ENCODE measurements around the gene PTTG1IP. TPM values are rescaled to one million over a fixed set of nuclear protein-coding genes. Genes with fewer than 3 reads are reported as not detected.

Gene PTTG1IP
- total and polyA plus RNA-seq, 10 of the 15 experiments (the other 5 are each of a cell fraction or from before 2014, with no cell fraction given), result 2.4 to 56.4 (median 44.4) TPM

- 1% methylated on average over 20 of the region's 26 CpGs for WGBS (ENCODE audit: insufficient coverage, insufficient replicate concordance, low lambda C conversion rate, missing lambda C conversion rate)
- intact Hi-C loops (cut with micrococcal nuclease; ENCODE audit: unreplicated experiment), result no loop called here
- POLR2A ChIA-PET, result interaction anchor here (0.9 to 3.4 kb wide), 3 partner anchors 8 to 118 kb away, joined by 3 to 33 read pairs (median 6); partner anchors contain the start of gene UBE2G2
- TF ChIP-seq EED (IDR thresholded peaks at IDR 0.05; ENCODE audit: low read depth), result no peak
- no peak for TF ChIP-seq DPF2 (IDR thresholded peaks at IDR 0.05)
- TF ChIP-seq ZSCAN29 (IDR thresholded peaks at IDR 0.05), result no peak
- TF ChIP-seq SUPT20H (IDR thresholded peaks at IDR 0.05; ENCODE audit: borderline replicate concordance, control insufficient read depth, low read depth, low read length), result no peak
- no peak for TF ChIP-seq CHD1 (IDR thresholded peaks at IDR 0.05; ENCODE audit: low read depth, low read length)
- TF ChIP-seq CBX3 (IDR thresholded peaks at IDR 0.05; ENCODE audit: borderline replicate concordance, low read depth), result no peak
- TF ChIP-seq MEF2A (IDR thresholded peaks at IDR 0.05; ENCODE audit: insufficient read depth, low read depth, low read length), result no peak
- no peak for TF ChIP-seq TCF3 (IDR thresholded peaks at IDR 0.05; ENCODE audit: borderline replicate concordance, insufficient read depth, low read depth, low read length)
- no peak for TF ChIP-seq RFX5 (IDR thresholded peaks at IDR 0.05; ENCODE audit: low read depth, low read length)
- TF ChIP-seq TCF7 (IDR thresholded peaks at IDR 0.05; ENCODE audit: borderline replicate concordance), result no peak
- TF ChIP-seq, protein P1, sequence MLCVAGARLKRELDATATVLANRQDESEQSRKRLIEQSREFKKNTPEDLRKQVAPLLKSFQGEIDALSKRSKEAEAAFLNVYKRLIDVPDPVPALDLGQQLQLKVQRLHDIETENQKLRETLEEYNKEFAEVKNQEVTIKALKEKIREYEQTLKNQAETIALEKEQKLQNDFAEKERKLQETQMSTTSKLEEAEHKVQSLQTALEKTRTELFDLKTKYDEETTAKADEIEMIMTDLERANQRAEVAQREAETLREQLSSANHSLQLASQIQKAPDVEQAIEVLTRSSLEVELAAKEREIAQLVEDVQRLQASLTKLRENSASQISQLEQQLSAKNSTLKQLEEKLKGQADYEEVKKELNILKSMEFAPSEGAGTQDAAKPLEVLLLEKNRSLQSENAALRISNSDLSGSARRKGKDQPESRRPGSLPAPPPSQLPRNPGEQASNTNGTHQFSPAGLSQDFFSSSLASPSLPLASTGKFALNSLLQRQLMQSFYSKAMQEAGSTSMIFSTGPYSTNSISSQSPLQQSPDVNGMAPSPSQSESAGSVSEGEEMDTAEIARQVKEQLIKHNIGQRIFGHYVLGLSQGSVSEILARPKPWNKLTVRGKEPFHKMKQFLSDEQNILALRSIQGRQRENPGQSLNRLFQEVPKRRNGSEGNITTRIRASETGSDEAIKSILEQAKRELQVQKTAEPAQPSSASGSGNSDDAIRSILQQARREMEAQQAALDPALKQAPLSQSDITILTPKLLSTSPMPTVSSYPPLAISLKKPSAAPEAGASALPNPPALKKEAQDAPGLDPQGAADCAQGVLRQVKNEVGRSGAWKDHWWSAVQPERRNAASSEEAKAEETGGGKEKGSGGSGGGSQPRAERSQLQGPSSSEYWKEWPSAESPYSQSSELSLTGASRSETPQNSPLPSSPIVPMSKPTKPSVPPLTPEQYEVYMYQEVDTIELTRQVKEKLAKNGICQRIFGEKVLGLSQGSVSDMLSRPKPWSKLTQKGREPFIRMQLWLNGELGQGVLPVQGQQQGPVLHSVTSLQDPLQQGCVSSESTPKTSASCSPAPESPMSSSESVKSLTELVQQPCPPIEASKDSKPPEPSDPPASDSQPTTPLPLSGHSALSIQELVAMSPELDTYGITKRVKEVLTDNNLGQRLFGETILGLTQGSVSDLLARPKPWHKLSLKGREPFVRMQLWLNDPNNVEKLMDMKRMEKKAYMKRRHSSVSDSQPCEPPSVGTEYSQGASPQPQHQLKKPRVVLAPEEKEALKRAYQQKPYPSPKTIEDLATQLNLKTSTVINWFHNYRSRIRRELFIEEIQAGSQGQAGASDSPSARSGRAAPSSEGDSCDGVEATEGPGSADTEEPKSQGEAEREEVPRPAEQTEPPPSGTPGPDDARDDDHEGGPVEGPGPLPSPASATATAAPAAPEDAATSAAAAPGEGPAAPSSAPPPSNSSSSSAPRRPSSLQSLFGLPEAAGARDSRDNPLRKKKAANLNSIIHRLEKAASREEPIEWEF (IDR thresholded peaks at IDR 0.05; ENCODE audit: insufficient replicate concordance, low read depth, low read length), result no peak
- no peak for TF ChIP-seq EP300 (IDR thresholded peaks at IDR 0.05; ENCODE audit: borderline replicate concordance in 1 of 2, control insufficient read depth in 1 of 2, low read depth in 2 of 2, low read length in 2 of 2)
- no peak for TF ChIP-seq POU2F2 (IDR thresholded peaks at IDR 0.05; ENCODE audit: borderline replicate concordance, low read depth, low read length)
- no peak for TF ChIP-seq PAX8 (IDR thresholded peaks at IDR 0.05)
- TF ChIP-seq, protein P2, sequence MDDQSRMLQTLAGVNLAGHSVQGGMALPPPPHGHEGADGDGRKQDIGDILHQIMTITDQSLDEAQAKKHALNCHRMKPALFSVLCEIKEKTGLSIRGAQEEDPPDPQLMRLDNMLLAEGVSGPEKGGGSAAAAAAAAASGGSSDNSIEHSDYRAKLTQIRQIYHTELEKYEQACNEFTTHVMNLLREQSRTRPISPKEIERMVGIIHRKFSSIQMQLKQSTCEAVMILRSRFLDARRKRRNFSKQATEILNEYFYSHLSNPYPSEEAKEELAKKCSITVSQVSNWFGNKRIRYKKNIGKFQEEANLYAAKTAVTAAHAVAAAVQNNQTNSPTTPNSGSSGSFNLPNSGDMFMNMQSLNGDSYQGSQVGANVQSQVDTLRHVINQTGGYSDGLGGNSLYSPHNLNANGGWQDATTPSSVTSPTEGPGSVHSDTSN (IDR thresholded peaks at IDR 0.05; ENCODE audit: insufficient replicate concordance, low read depth, low read length), result no peak
- no peak for TF ChIP-seq NFYA (IDR thresholded peaks at IDR 0.05; ENCODE audit: borderline replicate concordance, low read depth, low read length)
- TF ChIP-seq CHD4 (IDR thresholded peaks at IDR 0.05), result no peak
- no peak for TF ChIP-seq HDGF (IDR thresholded peaks at IDR 0.05)
Observed at GRCh38 chr21:44919111-44919912, 45.8 kb upstream of the PTTG1IP start.

More at GRCh38 chr21:44919111-44919912, 45.8 kb upstream of the PTTG1IP start:
- DNase-seq (ENCODE audit: low read depth, low spot score) (no peak), FAIRE-seq (no peak), ATAC-seq (no peak; the same call in 2 of the 3 replicates)
- peak overlapping the region; percentile 94 for H3K4me2 ChIP-seq (ENCODE audit: control insufficient read depth, insufficient read depth)
- no peaks in the 10 kb centered on the region for H3K27me3 ChIP-seq (replicated peaks in 1 of 2; ENCODE audit: control insufficient read depth in 2 of 2, insufficient read depth in 2 of 2, low read length in 1 of 2)
- peaks cover 0 to 7% of the 10 kb centered on the region in 2 experiments; a peak in 3 of 4 replicates for H3K36me3 ChIP-seq (ENCODE audit: control insufficient read depth in 2 of 2, insufficient read depth in 2 of 2, low read length in 1 of 2)
- ChIA-PET SMC1A (ENCODE audit: uncharacterized antibody, unreplicated experiment) (interaction anchor here (0.9 to 4.1 kb wide), 5 partner anchors 11 to 38 kb away, joined by 3 to 15 read pairs (median 4); no protein-coding TSS in a partner anchor), CTCF (interaction anchor here (0.6 to 2.7 kb wide), 8 partner anchors 8 to 221 kb away, joined by 3 to 21 read pairs (median 4); no protein-coding TSS in a partner anchor), RAD21 (ENCODE audit: unreplicated experiment) (interaction anchor here (0.6 to 1.5 kb wide), 5 partner anchors 8 to 136 kb away, joined by 3 to 15 read pairs (median 4); no protein-coding TSS in a partner anchor)
- no TSS peak for BruUV-seq (replicated peaks)
- H3K4me3 ChIP-seq, result peak overlapping the region; percentile 76
- peaks cover 33% of the 10 kb centered on the region for H3K79me2 ChIP-seq (ENCODE audit: control insufficient read depth, insufficient read depth, low read length)
- H3K9me3 ChIP-seq (replicated peaks; ENCODE audit: control insufficient read depth, insufficient read depth, low read length), result no peaks in the 10 kb centered on the region
- in situ Hi-C loops (cut with MboI), result no loop called here
- peak overlapping the region; percentile 86 for H3K9ac ChIP-seq (ENCODE audit: control insufficient read depth, insufficient read depth, low read length)
- H3K4me1 ChIP-seq (ENCODE audit: control insufficient read depth, insufficient read depth, low read length), result peaks cover 13% of the 10 kb centered on the region
- H3K27ac ChIP-seq (ENCODE audit: control insufficient read depth, insufficient read depth), result peak overlapping the region; percentile 78
- H4K20me1 ChIP-seq (ENCODE audit: control insufficient read depth, insufficient read depth), result no peaks in the 10 kb centered on the region
- no peak overlapping the region for H2AFZ ChIP-seq (ENCODE audit: control insufficient read depth, low read depth, low read length)
